Measurements from ENCODE around the gene UBAC1.
A peak's percentile ranks its signal among the peaks of the same experiment; 100 is the strongest.
"Not testable (repeated sequence)": the region's sequence is repeated elsewhere in the genome, so short reads cannot be mapped to it uniquely, and the experiment has no call there.

The UBAC1 gene

DNA sequence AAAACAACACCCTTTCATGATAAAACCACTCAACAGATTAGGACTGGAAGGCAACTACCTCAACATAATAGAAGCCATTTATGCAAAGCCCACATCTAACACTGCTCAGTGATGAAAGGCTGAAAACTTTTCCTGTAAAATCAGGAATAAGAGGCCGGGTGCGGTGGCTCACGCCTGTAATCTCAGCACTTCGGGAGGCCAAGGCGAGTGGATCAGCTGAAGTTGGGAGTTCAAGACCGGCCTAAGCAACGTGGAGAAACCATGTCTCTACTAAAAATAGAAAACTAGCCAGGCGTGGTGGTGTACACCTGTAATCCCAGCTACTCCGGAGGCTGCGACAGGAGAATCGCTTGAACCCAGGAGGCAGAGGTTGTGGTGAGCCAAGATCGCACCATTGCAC, 44.9 kb downstream of the UBAC1 start:
- Mint-ChIP-seq H3K36me3 (peaks cover 74% of the 10 kb centered on the region), H3K9me3 (peaks cover 15% of the 10 kb centered on the region), H3K4me1 (peaks cover 21% of the 10 kb centered on the region)
- H3K27ac Mint-ChIP-seq, H3K27me3 Mint-ChIP-seq, H3K4me3 Mint-ChIP-seq, ATAC-seq: not testable (repeated sequence)

DNA sequence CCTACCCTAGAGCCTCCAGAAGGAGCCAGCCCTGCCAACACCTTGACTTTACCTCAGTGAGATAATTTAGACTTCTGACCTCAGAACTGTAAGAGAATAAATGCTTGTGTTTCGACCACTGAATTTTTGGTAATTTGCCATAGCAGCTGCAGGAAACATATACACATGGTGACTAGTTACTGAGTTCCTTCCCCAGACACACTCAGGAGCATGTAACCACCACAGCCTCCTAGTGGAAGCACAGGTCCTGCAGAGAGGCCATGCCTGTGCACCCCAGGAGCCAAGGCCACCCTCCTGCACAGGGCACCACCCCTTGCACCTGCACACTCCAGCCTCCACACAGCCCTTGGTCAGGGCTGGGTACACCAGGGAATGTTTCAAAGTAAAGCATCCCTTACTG, 46.3 kb downstream of the UBAC1 start:
- peaks cover 88% of the 10 kb centered on the region for H3K36me3 Mint-ChIP-seq
- no peak overlapping the region for H3K27ac Mint-ChIP-seq
- no peaks in the 10 kb centered on the region for H3K27me3 Mint-ChIP-seq
- peaks cover 34% of the 10 kb centered on the region for H3K4me1 Mint-ChIP-seq
- peaks cover 18% of the 10 kb centered on the region for H3K9me3 Mint-ChIP-seq
- no peak for ATAC-seq
- H3K4me3 Mint-ChIP-seq: no peak overlapping the region

DNA sequence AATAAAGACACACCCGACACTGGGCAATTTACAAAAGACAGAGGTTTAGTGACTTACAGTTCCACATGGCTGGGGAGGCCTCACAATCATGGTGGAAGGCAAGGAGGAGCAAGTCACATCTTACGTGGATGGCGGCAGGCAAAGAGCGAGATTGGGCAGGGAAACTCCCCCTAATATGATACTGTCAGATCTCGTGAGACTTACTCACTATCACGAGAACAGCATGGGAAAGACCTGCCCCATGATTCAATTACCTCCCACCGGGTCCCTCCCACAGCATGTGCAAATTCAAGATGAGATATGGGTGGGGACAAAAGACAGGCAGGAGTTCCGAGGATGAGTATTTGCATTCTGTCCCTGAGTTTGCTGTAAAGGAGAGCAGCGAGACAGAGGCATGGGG, 49.9 kb downstream of the UBAC1 start:
- Mint-ChIP-seq H3K36me3 (peaks cover 70% of the 10 kb centered on the region), H3K4me1 (peaks cover 42% of the 10 kb centered on the region), H3K9me3 (peaks cover 11% of the 10 kb centered on the region), H3K27ac (peak overlapping the region; percentile 61)
- H3K4me3 Mint-ChIP-seq, ATAC-seq, H3K27me3 Mint-ChIP-seq: not testable (repeated sequence)

DNA sequence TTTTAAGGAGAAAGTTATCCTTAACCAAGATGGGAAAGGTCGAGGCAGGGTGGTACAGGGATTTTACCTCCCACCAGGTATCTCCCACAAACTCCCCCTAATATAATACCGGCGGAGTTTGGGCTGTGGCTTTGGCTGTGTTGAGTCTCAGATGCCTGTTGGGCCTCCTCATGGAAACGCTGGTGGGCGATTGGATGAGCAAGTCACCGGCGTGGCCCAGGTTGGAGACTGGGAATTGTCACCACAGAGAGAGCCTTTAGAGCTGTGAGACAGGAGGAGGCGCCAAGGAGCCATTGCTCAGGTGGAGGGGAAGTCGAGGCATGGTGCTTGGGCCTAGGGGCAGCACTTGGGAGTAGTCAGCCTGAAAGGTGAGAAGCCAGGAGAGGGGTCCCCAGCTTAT, 50.4 kb downstream of the UBAC1 start:
- ATAC-seq: no peak
- Mint-ChIP-seq H3K27ac (peak overlapping the region; percentile 61), H3K9me3 (peaks cover 11% of the 10 kb centered on the region), H3K4me1 (peaks cover 47% of the 10 kb centered on the region), H3K27me3 (no peaks in the 10 kb centered on the region), H3K36me3 (peaks cover 66% of the 10 kb centered on the region), H3K4me3 (no peak overlapping the region)

DNA sequence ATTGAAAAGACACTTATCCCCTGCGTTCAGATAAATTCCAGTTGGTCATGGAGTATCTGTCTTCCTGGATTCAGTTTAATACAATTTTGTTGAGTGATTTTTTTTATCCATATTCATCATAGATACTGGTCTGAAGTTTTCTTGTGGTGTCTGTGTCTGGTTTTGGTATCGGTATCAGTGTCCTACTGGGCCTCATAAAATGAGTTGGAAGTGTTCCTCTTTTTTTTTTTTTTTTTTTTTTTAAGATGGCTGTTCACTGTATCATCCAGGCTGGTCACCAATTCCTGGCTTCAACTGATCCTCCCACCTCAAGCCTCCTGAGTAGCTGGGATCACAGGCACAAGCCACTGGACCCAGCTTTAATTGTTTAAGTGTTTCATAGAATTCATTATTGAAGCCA, 51.0 kb downstream of the UBAC1 start:
- H3K4me1 Mint-ChIP-seq: peaks cover 52% of the 10 kb centered on the region
- no peaks in the 10 kb centered on the region for H3K27me3 Mint-ChIP-seq
- peak overlapping the region; percentile 36 for H3K4me3 Mint-ChIP-seq
- H3K36me3 Mint-ChIP-seq: peaks cover 64% of the 10 kb centered on the region
- H3K9me3 Mint-ChIP-seq: peaks cover 11% of the 10 kb centered on the region
- no peak for ATAC-seq
- H3K27ac Mint-ChIP-seq: peak overlapping the region; percentile 61

DNA sequence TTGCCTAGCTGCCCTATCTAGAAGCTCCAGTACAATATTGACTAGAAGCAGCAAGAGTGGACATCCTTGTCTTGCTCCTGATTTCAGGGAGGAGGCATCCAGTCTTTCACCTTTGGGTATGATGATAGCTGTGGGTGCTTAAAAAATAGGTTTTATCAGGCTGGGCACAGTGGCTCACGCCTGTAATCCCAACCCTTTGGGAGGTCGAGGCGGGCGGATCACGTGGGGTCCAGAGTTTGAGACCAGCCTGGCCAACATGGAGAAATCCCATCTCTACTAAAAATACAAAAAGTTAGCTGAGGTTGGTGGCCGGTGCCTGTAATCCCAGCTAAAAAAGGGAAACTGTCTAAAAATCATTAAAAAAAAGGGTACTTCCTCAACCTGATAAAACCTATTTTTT, 51.8 kb downstream of the UBAC1 start:
- peak overlapping the region; percentile 70 for H3K4me3 Mint-ChIP-seq
- peaks cover 11% of the 10 kb centered on the region for H3K9me3 Mint-ChIP-seq
- ATAC-seq: no peak
- H3K27me3 Mint-ChIP-seq: no peaks in the 10 kb centered on the region
- H3K36me3 Mint-ChIP-seq: peaks cover 59% of the 10 kb centered on the region
- peak overlapping the region; percentile 61 for H3K27ac Mint-ChIP-seq
- peaks cover 61% of the 10 kb centered on the region for H3K4me1 Mint-ChIP-seq

DNA sequence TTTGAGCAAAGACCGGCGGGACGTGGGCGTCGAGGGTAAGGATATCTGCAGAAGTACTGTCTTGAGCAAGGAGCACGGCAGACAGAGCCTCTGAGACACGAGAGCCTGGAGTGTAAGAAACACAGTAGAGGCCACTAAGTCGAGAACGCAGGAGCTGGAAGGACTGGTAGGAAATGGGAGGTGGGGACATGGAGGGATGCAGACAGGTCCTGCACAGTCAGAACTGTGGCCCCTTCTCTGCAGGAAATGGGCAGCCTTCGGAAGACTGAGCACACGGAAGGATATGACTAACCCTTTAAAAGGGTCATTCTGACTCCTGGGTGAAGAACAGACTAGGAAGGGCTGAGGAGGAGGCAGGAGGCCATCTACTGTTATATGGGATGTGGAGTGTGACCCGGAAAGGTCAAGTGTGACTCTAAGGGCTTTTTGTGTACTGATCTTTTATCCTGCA, 52.4 kb downstream of the UBAC1 start:
- no peak for ATAC-seq
- Mint-ChIP-seq H3K27ac (peak overlapping the region; percentile 61), H3K9me3 (peaks cover 10% of the 10 kb centered on the region), H3K4me3 (peak overlapping the region; percentile 70), H3K27me3 (no peaks in the 10 kb centered on the region), H3K4me1 (peaks cover 66% of the 10 kb centered on the region), H3K36me3 (peaks cover 53% of the 10 kb centered on the region)

DNA sequence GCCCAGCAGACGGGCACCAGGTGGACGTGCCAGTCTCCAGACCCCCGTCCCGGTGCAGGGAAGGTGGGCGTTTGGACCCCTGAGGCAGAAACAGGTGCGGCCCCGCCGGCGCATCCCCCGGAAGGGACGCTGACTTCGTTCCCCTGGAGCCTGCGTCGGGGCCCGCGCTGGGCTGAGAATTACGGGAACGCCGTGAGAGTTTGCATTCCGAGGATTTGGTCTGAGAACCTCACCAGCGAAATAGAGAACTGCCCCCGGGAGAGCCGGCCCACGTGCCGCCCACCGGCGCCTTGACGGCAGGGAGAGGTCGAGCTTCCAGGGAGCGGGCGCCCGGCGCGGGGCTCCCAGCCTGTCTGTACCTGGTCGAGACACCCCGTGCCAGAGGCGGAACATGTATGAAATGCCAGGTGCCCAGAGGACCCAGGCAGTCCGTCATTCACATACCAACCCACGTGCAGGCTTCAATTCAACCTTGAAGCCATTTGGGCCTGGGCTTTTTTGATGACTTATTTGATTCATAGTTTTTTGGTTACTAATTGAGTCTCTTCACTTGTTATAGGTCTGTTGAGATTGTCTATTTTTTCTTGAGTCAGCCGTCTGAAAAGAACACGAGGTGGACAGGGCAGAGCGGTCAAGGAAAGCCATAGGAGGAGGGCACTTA, 53.0 kb downstream of the UBAC1 start:
- Mint-ChIP-seq H3K36me3 (peaks cover 48% of the 10 kb centered on the region), H3K4me1 (peaks cover 66% of the 10 kb centered on the region), H3K9me3 (peaks cover 6% of the 10 kb centered on the region), H3K27ac (peak overlapping the region; percentile 61), H3K27me3 (no peaks in the 10 kb centered on the region), H3K4me3 (peak overlapping the region; percentile 70)
- ATAC-seq: no peak

DNA sequence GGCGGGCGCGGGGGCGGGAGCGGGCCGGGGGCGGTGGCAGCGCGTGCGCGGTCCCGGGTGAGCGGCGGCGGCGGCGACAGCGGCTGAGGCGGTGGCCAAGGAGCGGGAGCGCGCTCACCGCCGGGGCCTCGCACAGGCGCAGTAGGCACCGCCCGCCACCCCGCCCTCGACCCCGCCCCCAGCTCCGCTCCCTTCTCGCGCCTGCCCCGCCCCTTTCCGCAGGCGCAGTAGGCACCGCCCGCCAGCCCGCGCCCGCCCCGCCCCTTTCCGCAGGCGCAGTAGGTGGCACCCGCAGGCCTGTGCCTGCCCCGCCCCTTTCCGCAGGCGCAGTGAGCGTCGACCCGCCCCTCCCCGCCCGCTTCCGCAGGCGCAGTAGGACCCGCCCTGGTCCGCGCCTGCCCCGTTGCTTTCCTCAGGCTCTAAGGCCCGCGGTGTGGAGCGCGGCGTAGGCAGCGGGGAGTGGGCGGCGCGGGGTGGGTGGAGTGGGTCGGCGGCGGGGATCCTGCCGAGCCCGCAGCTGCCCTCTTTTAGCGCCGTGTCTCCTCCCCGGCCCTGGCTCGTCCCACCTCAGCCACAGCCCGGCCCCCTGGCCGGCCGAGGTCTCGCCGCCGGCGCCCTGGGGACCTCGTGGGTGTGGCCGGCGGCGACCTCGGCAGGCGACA, 53.6 kb downstream of the UBAC1 start, which contains the start of gene CAMSAP1:
Gene CAMSAP1 (minus strand): TSS at position 116 of the 662 bp plus-strand sequence. CDS start 387 bp downstream, outside the sequence.
- Mint-ChIP-seq H3K27ac (peak within 1 kb of the TSS; percentile 61), H3K4me3 (peak within 1 kb of the TSS; percentile 70)

DNA sequence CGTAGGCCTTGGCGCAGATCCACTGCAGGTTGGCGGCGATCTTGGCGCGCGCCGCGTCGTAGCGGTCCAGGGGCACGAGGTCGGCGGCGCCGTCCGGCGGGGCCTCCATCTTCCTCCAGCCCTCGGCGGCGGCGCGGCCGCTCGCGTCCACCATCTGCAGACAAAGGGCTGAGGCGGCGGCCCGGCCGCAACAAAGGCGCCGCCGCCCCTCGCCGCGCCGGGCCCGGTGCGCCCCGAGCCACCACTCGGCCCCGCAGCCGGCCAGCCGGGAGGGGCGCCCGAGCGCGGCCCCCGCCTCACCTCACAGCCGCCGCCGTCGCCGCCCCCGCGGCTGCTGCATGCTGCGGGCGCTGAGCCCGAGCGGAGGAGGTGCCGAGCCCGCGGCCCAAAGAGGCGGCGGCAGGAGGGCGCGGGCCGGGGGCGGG, 54.2 kb downstream of the UBAC1 start:
- Mint-ChIP-seq H3K4me1 (peaks cover 67% of the 10 kb centered on the region), H3K4me3 (peak overlapping the region; percentile 67), H3K27me3 (no peaks in the 10 kb centered on the region), H3K36me3 (peaks cover 45% of the 10 kb centered on the region), H3K27ac (no peak overlapping the region), H3K9me3 (peaks cover 6% of the 10 kb centered on the region)
- ATAC-seq: peak; percentile 39

More for the DNA sequence above, 53.6 kb downstream of the UBAC1 start, which contains the start of gene CAMSAP1:
- peaks cover 46% of the 10 kb centered on the region for H3K36me3 Mint-ChIP-seq
- H3K27me3 Mint-ChIP-seq: no peaks in the 10 kb centered on the region
- peaks cover 66% of the 10 kb centered on the region for H3K4me1 Mint-ChIP-seq
- peaks cover 6% of the 10 kb centered on the region for H3K9me3 Mint-ChIP-seq
- ATAC-seq: peak; percentile 91

DNA sequence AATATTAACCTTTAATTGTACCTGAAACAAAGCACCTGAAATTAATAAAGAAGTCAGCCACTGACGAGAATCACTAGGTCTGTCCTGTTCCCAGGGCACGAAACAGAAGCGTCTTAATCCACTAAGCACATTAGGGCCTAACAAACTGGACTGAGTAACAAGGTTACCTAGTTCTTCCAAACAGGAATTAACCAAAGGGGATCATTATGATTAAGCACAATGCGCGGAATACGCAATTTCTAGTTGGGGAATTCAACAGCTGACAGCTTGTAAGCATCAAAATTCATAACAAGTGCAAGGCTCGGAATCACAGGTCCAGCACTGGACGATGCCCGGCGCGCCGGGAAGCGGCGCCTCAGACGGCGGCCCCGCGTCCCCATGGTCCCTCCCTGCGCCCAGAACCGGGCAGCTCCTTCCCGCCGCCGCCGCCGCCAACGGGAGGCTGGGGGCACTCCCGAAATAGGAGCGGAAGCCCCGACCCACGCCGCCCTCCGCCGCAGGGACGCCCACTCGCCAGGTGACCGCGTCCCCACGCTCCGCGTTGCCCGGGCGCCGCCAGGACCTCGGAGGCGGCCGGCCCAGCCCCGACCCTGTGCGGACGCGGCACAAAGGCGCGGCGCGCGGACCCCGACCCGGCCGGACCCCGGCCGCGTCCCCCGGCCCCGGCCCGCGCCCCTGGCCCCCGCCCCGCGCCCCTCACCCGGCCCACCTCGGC, 54.7 kb downstream of the UBAC1 start:
- peak overlapping the region; percentile 68 for H3K4me3 Mint-ChIP-seq
- H3K27me3 Mint-ChIP-seq: no peaks in the 10 kb centered on the region
- ATAC-seq: peak; percentile 20
- peaks cover 44% of the 10 kb centered on the region for H3K36me3 Mint-ChIP-seq
- H3K9me3 Mint-ChIP-seq: peaks cover 5% of the 10 kb centered on the region
- peaks cover 67% of the 10 kb centered on the region for H3K4me1 Mint-ChIP-seq
- H3K27ac Mint-ChIP-seq: peak overlapping the region; percentile 59

DNA sequence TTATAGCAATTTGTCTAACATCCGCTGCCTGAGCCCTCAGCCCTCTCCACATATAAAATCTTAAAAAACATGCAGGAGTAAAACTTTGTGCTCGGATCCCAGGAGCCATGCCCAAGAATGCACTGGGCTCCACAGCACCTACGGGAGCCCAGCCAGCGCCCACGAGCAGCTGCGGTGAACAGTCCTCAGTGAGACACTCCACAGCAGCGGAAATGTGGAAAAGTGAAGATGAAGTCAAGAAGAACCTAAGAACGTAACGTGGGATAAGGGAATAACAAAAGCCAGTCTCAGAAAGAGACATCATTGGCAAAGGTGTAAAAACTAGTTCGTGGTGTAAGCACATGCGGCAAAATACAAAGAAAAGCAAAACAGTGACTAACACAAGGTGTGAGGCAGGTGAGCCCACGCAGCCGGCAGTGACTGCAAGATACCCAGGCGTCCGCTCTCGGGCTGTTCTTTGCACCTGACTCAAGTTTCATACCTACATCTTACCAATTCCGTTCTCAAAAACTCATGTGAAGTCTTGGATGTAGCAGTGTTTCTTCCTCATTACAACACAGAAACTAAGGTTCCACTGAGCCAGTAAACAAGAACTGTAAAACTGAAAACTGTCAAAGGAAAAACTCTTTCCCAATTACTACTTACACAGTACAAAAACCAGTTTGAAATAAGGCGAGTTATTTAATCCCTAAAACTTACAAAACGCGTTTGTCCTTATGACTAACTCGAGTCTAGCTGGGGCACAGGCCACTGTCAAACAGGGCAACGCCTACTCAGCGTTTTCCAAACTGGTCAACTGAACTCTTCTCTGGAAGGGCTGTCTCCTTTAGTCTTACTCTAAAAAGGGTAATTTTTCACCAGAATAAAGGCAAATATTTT, 55.6 kb downstream of the UBAC1 start:
- peaks cover 41% of the 10 kb centered on the region for H3K36me3 Mint-ChIP-seq
- no peak for ATAC-seq
- H3K27me3 Mint-ChIP-seq: no peaks in the 10 kb centered on the region
- H3K27ac Mint-ChIP-seq: peak overlapping the region; percentile 59
- H3K4me3 Mint-ChIP-seq: peak overlapping the region; percentile 68
- no peaks in the 10 kb centered on the region for H3K9me3 Mint-ChIP-seq
- H3K4me1 Mint-ChIP-seq: peaks cover 63% of the 10 kb centered on the region

DNA sequence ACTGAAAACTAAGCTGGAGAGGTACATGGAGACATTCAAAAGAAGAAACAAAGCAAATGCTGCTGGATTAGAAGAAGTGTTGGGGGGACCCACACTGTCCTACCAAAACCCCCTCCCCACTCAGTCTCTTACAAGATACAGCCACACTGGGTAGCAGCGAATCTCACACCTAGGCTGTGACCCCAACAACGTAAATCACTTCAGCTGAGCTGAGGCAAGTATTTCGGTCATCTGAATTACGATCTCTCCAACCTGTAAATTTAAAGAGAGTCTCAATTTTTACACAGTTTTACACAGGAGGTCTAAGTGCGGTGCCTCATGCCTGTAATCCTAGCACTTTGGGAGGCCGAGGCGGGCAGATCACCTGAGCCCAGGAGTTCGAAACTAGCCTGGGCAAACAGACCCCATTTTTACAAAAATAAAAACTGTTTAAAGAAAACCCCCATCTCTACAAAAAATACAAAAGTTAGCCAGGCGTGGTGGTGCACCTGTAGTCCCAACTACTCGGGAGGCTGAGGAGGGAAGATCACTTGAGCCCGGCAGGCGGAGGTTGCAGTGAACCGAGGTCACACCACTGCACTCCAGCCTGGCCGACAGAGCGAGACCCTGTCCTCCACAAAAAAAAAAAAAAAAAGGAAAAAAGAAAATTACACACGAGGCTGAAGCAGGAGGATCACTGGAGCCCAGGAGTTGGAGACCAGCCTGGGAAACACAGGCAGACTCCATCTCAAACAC, 57.2 kb downstream of the UBAC1 start:
- H3K4me1 Mint-ChIP-seq: peaks cover 57% of the 10 kb centered on the region
- peaks cover 4% of the 10 kb centered on the region for H3K9me3 Mint-ChIP-seq
- no peak for ATAC-seq
- no peaks in the 10 kb centered on the region for H3K27me3 Mint-ChIP-seq
- no peak overlapping the region for H3K4me3 Mint-ChIP-seq
- no peak overlapping the region for H3K27ac Mint-ChIP-seq
- H3K36me3 Mint-ChIP-seq: peaks cover 36% of the 10 kb centered on the region

DNA sequence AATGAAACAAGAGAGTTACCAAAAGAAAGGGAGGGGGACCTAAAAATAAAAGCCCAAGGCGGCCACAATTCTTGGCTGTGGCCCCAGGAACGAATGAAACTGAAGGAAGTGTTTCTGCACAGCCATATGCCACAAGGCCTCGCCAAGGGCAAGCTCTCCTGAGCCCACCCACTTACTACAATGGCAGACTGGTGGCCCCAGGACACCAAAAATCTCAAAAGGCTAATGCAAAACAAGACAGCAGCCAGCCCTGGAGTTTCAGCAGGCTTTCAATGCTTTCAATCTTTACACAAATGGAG, 57.9 kb downstream of the UBAC1 start:
- H3K27me3 Mint-ChIP-seq: no peaks in the 10 kb centered on the region
- H3K4me3 Mint-ChIP-seq: no peak overlapping the region
- peaks cover 55% of the 10 kb centered on the region for H3K4me1 Mint-ChIP-seq
- ATAC-seq: no peak
- peaks cover 34% of the 10 kb centered on the region for H3K36me3 Mint-ChIP-seq
- no peak overlapping the region for H3K27ac Mint-ChIP-seq
- H3K9me3 Mint-ChIP-seq: peaks cover 4% of the 10 kb centered on the region

Measured in stimulated activated memory B cell treated with anti-CD40 and anti-IgM and Interleukin-4, amounts not matched to agents 10 μg/mL and 1 μg/mL and 100 μg/mL, for 72 hours (primary cell).